Thyroid gland (tissue), 4 donors: ENCODE data around the gene SLC6A5. TPM values are rescaled to one million over a fixed set of nuclear protein-coding genes. Genes with fewer than 3 reads are reported as not detected.

Experiments used
- DNase-seq, 2 donors: peaks; one replicate each; pipeline ENCODE4 v3.0.0-alpha.2; 2019
- H3K27ac ChIP-seq, 3 donors: fragments of 200-600 bp; sonication (generic); 1 replicate in 2 of 3; 2 replicates in 1 of 3; pipeline ENCODE4 v1.5.1; 2016 to 2019; ENCODE audit warnings: mild to moderate bottlenecking in 1 of 3, moderate library complexity in 1 of 3
- H3K27me3 ChIP-seq: fragments of 200-600 bp; sonication (generic); one replicate; pipeline ENCODE4 v1.5.1; 2019
- H3K36me3 ChIP-seq, 2 donors: fragments of 200-600 bp; sonication (generic); one replicate each; pipeline ENCODE4 v1.5.1; 2016 to 2019
- H3K4me1 ChIP-seq, 2 donors: fragments of 200-600 bp; sonication (generic); one replicate each; pipeline ENCODE4 v1.5.1; 2017 to 2019
- H3K4me3 ChIP-seq, 3 donors: fragments of 200-600 bp; sonication (generic); replicated peaks in 1 of 3; 1 replicate in 2 of 3; 2 replicates in 1 of 3; pipeline ENCODE4 v1.5.1; 2016; ENCODE audit warnings: mild to moderate bottlenecking in 1 of 3
- H3K9me3 ChIP-seq: fragments of 200-600 bp; sonication (generic); one replicate; pipeline ENCODE4 v1.5.1; 2017
- CTCF ChIP-seq, 6 experiments: fragments of 200-600 bp in 3 of 6; fragments of 450-650 bp in 3 of 6; sonication (generic) in 3 of 6; IDR thresholded peaks; one replicate each; pipeline ENCODE4 v1.5.1; 2016 to 2019; ENCODE audit warnings: antibody characterized with exemption in 6 of 6, mild to moderate bottlenecking in 2 of 6, inconsistent platforms in 1 of 6, moderate library complexity in 1 of 6
- POLR2A ChIP-seq, 2 donors: fragments of 450-650 bp; IDR thresholded peaks; one replicate each; pipeline ENCODE4 v1.6.1; 2017; ENCODE audit warnings: antibody characterized with exemption in 2 of 2, mild to moderate bottlenecking in 2 of 2, moderate library complexity in 1 of 2
- WGBS, 2 donors: methylation state at CpG; one replicate each; pipeline ENCODE4 v1.1.5; 2017; 5-methylcytosine and 5-hydroxymethylcytosine counted together
- intact Hi-C: fragments of 100-400 bp; cut with DNase I; formaldehyde crosslinking; loops from one replicate; pipeline ENCODE4 v1.15.1; 2023
- total RNA-seq, 4 donors: library from RNA; depleted of rRNA; stranded (reverse); fragments of >200 nt; gene quantifications; one replicate each; pipeline ENCODE4 v1.2.3, GENCODE V29; 2016

Gene SLC6A5
- total RNA-seq, 4 donors from 2014 or later, result not detected

GRCh38 chr11:20661850-20662249 lies 62.4 kb downstream of the SLC6A5 start:
- 86 to 88% methylated on average over 3 of the region's 3 CpGs for WGBS, 2 donors
- Histone ChIP-seq H3K4me3 (no peak overlapping the region), H3K9me3 (no peaks in the 10 kb centered on the region), H3K27ac (no peak overlapping the region), H3K4me1 (no peaks in the 10 kb centered on the region), H3K36me3 (no peaks in the 10 kb centered on the region), H3K27me3 (no peaks in the 10 kb centered on the region)
- no peak for TF ChIP-seq POLR2A (IDR thresholded peaks at IDR 0.05)
- TF ChIP-seq CTCF (IDR thresholded peaks at IDR 0.05), result no peak
- DNase-seq, result no peak
- intact Hi-C loops, result no loop called here

- TF ChIP-seq CTCF (IDR thresholded peaks at IDR 0.05) (no peak), POLR2A (IDR thresholded peaks at IDR 0.05) (no peak)
- Histone ChIP-seq H3K4me3 (no peak overlapping the region), H3K4me1 (no peaks in the 10 kb centered on the region), H3K36me3 (no peaks in the 10 kb centered on the region), H3K27me3 (no peaks in the 10 kb centered on the region), H3K27ac (no peak overlapping the region), H3K9me3 (no peaks in the 10 kb centered on the region)
- WGBS, 2 donors, result 6 to 8% methylated on average over 10 of the region's 10 CpGs
- intact Hi-C loops, result no loop called here
- no peak for DNase-seq
These were observed 68.9 kb downstream of the SLC6A5 start for GRCh38 chr11:20668131-20668809.

- H3K36me3 ChIP-seq, result no peaks in the 10 kb centered on the region
- no peaks in the 10 kb centered on the region for H3K4me1 ChIP-seq
- intact Hi-C loops, result no loop called here
- no peaks in the 10 kb centered on the region for H3K9me3 ChIP-seq
- DNase-seq, result no peak
- TF ChIP-seq POLR2A (IDR thresholded peaks at IDR 0.05), result no peak
- TF ChIP-seq CTCF (IDR thresholded peaks at IDR 0.05), result no peak
- 2% methylated on average over 17 to 53 of the region's 93 CpGs for WGBS, 2 donors
- no peak within 1 kb of the TSS for H3K27ac ChIP-seq
- no peaks in the 10 kb centered on the region for H3K27me3 ChIP-seq
- no peak within 1 kb of the TSS for H3K4me3 ChIP-seq
These were observed 69.7 kb downstream of the SLC6A5 start, which contains the start of gene NELL1 for GRCh38 chr11:20668844-20669819. TSS of gene NELL1 (plus strand) at chr11:20669586.

GRCh38 chr11:20669820-20670684 lies 70.6 kb downstream of the SLC6A5 start:
- 2% methylated on average over 31 to 37 of the region's 60 CpGs for WGBS, 2 donors
- Histone ChIP-seq H3K36me3 (no peaks in the 10 kb centered on the region), H3K27me3 (no peaks in the 10 kb centered on the region), H3K4me3 (no peak overlapping the region), H3K27ac (no peak overlapping the region), H3K9me3 (no peaks in the 10 kb centered on the region), H3K4me1 (no peaks in the 10 kb centered on the region)
- intact Hi-C loops, result no loop called here
- no peak for DNase-seq
- TF ChIP-seq CTCF (IDR thresholded peaks at IDR 0.05), result no peak
